CD4-positive, alpha-beta T cell treated with Interleukin-6 for 4 hours (primary cell): ENCODE measurements around the gene DHODH.
"Not testable (repeated sequence)": the region's sequence is repeated elsewhere in the genome, so short reads cannot be mapped to it uniquely, and the experiment has no call there.

ENCODE experiments used
- DNase-seq: peaks from one replicate; pipeline ENCODE4 v3.0.0-alpha.2; 2020; ENCODE audit warnings: mixed read lengths

DHODH gene

DNA sequence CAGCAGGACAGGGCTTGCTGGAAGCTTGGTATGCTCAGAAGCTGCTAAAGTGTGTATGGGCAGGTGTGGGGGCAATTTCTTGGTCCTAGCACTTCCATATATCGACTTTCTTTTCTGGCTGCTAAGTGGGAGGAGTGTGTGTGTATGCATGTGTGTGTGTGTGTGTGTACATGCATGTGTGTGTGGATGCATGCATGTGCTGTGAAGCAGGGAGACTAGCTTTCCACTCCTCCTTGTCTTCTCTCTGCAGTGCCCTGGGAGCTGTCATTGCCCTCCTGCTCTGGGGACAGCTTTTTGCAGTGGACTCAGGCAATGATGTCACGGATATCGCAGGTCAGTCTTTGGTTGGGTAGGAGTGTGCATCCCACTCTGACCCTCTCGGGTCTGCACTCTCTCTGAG, 47.4 kb downstream of the DHODH start:
- DNase-seq: no peak

DNA sequence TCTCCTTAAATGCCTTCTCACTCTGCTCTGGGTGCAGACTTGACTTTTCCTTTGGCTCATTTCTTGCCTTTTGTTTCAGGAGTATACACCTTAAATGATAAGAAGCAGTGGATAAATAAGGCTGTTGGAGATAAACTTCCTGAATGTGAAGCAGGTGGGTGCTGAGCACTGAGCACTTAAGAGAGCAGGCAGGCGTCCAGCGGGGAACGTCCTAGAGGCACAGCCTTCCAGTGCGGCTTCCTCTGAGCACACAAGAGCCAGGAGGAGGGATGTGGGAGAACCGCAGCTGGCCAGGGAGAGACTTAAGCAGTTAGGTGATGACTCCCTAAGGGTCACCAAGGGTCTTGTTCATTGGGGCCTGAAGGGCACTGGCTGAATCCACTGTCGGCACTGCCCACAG, 48.8 kb downstream of the DHODH start:
- not testable (repeated sequence) for DNase-seq

DNA sequence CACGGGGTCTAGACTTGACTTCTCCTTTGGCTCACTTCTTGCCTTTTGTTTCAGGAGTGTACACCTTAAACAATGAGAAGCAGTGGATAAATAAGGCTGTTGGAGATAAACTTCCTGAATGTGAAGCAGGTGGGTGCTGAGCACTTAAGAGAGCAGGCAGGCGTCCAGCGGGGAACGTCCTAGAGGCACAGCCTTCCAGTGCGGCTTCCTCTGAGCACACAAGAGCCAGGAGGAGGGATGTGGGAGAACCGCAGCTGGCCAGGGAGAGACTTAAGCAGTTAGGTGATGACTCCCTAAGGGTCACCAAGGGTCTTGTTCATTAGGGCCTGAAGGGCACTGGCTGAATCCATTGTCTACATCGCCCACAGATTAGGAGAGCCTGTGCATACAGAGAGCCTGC, 50.5 kb downstream of the DHODH start:
- DNase-seq: not testable (repeated sequence)

DNA sequence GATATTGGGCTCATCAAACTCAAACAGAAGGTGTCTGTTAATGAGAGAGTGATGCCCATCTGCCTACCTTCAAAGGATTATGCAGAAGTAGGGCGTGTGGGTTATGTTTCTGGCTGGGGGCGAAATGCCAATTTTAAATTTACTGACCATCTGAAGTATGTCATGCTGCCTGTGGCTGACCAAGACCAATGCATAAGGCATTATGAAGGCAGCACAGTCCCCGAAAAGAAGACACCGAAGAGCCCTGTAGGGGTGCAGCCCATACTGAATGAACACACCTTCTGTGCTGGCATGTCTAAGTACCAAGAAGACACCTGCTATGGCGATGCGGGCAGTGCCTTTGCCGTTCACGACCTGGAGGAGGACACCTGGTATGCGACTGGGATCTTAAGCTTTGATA, 51.9 kb downstream of the DHODH start:
- no peak for DNase-seq

DNA sequence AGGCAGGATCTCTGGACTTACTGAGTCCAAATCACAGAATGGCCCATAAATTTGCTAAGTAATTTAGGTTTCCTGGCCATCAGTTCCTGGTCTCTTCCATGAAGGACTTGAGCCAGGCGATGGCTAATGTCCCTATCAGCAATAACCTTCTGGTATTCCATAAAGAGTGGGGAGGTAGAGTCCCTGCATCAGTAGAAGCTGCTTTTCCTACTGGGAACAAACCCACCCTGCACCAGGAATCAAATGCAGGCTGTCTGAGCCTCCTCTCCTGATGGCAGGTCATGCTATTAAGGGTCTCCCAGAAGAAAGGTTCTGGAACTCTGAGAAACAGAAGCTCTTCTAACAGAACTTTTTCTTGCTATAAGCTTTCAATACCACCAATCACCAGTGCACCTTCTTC, 53.0 kb downstream of the DHODH start:
- no peak for DNase-seq

DNA sequence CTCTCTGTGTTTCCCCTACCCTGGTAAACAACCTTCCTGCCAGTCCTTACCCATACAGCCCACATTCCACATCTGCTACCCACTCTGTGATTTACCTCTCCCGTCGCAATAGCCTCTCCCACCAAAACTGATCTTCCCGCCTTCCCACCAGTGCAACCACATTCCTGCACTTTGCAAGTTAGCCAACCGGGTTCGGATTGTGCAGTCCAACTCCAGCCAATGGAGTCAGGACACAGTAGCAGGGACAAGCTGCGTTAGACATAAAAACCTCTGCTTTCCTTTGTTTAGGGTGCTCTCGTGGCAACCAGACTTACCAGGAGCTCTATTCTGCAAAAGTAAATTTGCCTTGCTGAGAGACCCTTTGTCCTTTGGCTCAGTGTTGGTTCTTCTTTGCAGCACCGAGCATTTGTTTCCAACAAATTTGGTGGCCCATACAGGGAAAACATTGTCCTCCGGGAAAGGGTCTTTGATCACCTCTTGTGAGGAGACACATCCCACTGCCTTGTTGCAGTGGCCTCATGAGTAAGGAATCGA, 55.9 kb downstream of the DHODH start:
- no peak for DNase-seq

DNA sequence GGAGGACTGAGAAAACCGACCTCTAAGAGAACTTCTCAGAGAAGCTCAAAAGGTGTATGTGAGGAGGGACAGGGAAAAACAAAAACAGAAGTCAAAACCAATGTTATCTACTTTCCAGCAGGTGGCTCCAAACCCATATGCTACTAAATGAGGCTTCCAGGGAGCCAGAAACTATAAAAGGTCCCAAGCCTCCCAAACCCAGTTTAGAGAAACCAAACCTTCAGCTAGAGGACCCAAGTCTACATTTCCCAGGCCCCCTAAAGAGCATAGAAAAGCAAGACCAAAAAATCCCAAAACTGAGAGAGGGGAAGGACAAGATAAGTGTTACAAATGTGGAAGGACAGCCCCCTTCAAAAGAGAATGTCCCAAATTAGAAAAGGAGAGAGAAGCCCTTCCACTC, 58.2 kb downstream of the DHODH start:
- no peak for DNase-seq

DNA sequence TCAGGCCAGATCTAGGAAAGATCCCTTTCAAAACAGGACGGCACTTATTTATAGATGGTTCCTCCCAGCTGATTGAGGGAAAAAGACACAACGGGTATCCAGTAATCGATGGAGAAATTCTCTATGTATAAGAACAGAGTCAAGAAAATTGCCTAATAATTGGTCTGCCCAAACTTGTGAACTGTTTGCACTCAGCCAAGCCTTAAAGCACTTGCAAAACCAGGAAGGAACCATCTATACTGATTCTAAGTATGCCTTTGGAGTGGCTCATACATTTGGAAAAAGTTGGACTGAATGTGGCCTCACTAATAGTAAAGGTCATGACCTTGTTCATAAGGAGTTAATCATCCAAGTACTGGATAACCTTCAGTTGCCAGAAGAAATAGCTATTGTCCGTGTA, 60.4 kb downstream of the DHODH start:
- DNase-seq: no peak

DNA sequence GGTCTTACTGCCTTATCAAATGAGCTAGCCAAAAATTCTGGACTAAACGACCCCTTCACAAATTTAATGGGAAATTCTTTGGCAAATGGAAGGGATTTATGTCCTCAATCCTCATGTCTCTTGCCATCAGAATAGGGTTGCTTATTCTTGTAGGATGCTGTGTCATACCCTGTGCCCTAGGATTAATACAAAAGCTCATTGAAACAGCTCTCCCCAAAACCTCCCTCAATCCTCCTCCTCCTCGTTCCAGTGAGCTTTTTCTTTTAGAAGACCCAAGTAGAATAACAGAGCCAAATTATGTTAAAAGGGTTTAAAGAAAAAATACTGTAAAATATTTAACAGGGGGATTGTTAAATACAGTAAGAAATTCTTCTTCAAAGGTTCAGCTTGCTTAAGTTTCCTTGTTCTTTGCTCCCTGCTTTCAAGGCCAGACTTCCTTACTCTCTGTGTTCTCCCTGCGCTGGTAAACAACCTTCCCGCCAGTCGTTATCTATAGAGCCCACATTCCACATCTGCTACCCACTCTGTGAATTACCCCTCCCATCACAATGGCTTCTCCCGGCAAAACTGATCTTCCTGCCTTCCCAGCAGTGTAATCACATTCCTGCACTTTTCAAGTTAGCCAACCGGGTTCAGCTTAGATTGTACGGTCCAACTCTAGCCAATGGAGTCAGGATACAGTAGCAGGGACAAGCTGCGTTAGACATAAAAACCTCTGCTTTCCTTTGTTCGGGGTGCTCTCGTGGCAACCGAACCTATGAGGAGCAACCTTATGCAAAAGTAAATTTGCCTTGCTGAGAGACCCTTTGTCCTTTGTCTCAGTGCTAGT, 64.2 kb downstream of the DHODH start:
- DNase-seq: no peak

DNA sequence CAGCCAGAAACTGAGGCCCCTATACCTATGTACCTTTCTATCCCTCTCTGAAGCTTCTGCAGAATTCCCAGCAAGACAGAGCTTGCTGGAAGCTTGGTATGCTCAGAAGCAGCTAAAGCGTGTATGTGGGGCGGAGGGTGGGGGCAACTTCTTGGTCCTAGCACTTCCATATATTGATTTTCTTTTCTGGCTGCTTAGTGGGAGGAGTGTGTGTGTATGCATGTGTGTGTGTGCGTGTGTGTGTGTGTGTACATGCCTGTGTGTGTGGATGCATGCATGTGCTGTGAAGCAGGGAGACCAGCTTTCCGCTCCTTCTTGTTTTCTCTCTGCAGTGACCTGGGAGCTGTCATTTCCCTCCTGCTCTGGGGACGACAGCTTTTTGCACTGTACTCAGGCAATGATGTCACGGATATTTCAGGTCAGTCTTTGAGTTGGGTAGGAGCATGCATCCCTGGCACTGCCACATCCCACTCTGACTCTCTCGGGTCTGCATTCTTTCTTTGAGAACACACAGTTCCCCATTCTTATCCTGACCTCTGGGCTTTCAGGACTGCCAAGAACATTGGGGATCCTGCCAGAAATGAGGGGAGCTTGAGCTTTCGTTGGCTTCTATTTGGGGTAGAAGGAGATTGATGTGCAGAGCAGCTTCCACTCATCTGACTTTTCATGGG, 65.2 kb downstream of the DHODH start:
- no peak for DNase-seq

DNA sequence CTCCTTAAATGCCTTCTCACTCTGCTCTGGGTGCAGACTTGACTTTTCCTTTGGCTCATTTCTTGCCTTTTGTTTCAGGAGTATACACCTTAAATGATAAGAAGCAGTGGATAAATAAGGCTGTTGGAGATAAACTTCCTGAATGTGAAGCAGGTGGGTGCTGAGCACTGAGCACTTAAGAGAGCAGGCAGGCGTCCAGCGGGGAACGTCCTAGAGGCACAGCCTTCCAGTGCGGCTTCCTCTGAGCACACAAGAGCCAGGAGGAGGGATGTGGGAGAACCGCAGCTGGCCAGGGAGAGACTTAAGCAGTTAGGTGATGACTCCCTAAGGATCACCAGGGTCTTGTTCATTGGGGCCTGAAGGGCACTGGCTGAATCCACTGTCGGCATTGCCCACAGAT, 66.5 kb downstream of the DHODH start:
- DNase-seq: not testable (repeated sequence)
